Suprapubic skin (tissue), 3 donors: ENCODE data around the gene HADHA.

Experiments
- POLR2A ChIP-seq, 2 donors: fragments of 450-650 bp; IDR thresholded peaks; one replicate each; pipeline ENCODE4 v1.6.1; 2017; ENCODE audit warnings: antibody characterized with exemption in 2 of 2, mild to moderate bottlenecking in 2 of 2, moderate library complexity in 2 of 2
- TF ChIP-seq, protein P1 (sequence below), 2 donors: fragments of 200-600 bp in 1 of 2; fragments of 450-650 bp in 1 of 2; sonication (generic) in 1 of 2; IDR thresholded peaks; one replicate each; pipeline ENCODE4 v1.5.1; 2016 to 2019; ENCODE audit warnings: antibody characterized with exemption in 2 of 2, mild to moderate bottlenecking in 1 of 2, moderate library complexity in 1 of 2

DNA sequence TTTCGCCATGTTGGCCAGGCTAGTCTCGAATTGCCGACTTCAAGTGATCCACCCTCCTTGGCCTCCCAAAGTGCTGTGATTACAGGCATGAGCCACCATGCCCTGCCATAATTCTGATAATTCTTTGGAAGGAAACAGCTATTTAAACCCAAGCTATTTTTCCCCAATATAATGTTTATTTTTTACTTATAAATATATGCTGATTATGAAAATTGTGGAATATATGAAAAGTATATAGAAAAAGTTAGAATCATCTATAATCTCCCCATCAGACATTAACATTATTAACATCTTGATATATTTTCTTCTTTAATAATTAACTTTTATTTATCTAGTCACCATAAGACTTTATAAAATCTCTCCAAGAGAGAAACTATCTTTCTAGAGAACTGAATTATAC, 41.5 kb upstream of the HADHA start:
- TF ChIP-seq, protein P1, sequence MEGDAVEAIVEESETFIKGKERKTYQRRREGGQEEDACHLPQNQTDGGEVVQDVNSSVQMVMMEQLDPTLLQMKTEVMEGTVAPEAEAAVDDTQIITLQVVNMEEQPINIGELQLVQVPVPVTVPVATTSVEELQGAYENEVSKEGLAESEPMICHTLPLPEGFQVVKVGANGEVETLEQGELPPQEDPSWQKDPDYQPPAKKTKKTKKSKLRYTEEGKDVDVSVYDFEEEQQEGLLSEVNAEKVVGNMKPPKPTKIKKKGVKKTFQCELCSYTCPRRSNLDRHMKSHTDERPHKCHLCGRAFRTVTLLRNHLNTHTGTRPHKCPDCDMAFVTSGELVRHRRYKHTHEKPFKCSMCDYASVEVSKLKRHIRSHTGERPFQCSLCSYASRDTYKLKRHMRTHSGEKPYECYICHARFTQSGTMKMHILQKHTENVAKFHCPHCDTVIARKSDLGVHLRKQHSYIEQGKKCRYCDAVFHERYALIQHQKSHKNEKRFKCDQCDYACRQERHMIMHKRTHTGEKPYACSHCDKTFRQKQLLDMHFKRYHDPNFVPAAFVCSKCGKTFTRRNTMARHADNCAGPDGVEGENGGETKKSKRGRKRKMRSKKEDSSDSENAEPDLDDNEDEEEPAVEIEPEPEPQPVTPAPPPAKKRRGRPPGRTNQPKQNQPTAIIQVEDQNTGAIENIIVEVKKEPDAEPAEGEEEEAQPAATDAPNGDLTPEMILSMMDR (IDR thresholded peaks at IDR 0.05): no peak
- TF ChIP-seq POLR2A (IDR thresholded peaks at IDR 0.05): no peak
